NOMO-1 treated with dmso at 0.1 percent for 144 hours (cell line): ENCODE results near the gene MICU2.

ENCODE experiments used
- DNase-seq: peaks from one replicate; lab custom pipeline; 2025; ENCODE audit not compliant: unreplicated experiment; lab: John Stamatoyannopoulos, UW

The MICU2 gene

DNA sequence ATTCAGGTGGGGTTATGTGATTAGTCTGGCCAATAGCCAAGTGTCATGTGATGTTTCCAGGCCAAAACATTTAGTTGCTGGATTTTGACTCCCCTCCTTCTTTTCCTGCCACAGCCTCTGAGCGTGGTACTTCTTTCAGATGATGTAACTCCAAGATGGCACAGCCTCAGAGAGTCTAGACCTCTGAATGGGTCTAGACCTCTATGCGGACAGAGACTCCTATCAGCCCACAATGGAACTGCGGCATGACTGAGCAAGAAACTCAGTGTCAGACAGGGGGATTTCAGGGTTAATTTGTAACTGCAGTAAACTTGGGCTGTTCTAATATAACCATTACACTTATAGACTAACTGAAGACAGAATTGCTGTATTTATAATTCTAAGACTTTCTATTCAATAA lies 102.3 kb downstream of the MICU2 start:
- DNase-seq = no peak

DNA sequence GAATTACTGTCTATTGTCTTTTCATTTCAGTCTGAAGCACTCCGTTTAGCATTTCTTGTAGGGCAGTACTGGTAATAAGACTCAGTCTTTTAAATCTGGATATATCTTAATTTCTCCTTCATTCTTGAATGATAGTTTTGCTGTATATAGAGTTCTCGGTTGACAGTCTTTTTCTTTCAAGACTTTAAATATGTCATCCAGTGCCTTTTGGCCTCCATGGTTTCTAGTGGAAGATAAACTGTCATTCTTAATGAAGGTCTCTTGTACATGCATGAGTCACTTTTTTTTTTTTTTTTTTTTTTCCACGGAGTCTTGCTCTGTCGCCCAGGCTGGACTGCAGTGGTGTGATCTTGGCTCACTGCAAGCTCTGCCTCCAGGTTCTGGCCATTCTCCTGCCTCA lies 117.6 kb downstream of the MICU2 start:
- DNase-seq = no peak

DNA sequence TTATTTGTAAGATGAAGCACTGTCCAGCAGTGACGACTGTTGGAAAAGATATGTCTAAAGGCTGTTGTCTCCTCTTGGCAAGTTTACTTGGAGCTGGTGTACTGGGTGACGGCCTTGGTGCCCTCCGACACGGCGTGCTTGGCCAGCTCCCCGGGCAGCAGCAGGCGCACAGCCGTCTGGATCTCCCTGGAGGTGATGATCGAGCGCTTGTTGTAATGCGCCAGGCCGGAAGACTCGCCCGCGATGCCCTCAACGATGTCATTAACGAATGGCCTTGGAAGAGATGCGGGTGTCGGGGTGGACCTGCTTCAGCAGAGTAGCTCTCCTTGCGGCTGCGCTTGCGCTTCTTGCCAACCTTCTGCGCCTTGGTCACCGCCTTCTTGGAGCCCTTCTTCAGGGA lies 120.2 kb downstream of the MICU2 start:
- DNase-seq = no peak

DNA sequence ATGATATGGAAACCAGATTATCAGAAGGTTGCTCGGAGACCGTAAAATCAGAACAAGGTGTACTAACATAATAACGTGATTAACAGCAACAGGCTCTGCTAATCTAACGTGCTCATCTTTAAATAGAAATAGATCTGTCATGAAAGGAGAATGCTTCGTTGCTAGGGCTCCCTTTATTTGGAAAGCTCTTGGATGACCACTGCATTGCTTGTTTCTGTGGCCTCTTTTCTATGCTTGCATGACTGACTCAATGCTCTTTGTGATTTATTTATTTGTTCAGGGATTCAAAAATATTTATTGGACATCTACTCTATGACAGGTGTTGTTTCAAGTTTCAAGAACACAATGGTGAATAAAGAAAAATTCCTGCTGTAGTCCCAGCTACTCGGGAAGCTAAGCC lies 122.6 kb downstream of the MICU2 start:
- DNase-seq = no peak

DNA sequence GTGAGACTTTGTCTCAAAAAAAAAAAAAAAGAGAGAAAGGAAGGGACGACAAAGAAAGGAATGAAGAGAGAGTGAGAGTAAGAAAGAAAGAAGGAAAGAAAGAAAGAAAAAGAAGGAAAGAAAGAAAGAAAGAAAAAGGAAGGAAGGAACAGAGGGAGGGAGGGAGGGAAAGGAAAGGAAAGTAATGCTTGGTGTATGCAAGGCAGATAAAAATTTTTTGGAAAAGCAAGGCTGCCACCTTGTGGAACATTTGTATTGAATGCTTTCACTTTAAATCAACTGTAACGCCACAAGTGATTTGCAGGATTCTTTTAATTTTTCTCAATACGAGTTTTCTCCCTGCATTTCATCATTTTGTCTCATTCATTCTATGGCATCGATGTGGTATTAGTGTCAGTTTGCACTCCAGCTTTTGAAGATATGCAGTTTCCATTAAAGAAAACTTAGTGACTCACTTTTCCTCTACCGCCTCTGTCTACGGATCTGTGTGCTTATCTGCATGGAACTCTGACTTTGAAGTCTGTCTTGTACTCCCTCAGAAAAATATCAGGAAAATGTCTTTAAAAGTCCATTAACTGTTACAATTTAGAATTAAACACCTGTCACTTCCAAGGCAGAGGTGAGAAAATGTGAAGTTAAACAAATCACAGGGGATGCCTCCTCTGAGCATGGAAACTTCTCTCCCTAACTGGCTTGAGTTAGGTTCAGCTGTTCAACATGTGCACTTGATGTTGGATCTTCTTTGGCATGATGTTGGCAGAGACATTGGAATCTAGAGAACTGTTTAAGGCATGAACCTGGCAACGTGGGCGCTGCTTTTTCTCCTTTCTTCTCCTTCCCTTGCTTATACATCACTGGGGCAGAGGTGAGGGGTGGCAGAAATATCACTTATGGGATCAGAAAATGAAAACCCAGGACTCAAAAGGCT lies 124.8 kb downstream of the MICU2 start:
- DNase-seq = peak; percentile 54

DNA sequence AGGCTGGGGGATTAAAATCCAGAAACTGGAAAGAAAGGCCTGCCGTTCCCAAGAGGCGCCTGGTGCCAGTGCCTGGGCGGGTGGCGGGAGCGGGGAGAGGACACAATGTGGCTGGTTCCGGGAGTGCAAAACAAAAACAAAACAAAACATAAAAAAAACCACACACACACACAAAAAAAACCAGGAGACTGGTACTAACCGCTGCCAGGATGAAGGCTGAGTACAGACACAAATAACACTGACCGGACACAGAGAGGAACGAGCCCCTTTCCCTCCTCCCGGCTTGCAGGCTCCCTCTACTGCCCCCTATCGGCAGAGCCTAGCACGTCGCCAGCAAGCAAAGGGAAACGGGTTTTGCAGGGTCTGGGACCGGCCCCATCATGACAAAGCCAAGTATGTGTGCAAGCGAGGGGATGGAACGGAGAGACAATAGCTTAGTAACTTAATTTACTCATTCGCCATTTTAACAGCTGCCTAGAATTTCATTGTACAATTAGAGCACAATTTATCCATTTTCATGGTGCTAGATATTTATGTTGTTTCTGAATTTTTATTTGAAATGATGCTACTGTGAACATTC lies 127.0 kb downstream of the MICU2 start:
- peak; percentile 92 for DNase-seq

DNA sequence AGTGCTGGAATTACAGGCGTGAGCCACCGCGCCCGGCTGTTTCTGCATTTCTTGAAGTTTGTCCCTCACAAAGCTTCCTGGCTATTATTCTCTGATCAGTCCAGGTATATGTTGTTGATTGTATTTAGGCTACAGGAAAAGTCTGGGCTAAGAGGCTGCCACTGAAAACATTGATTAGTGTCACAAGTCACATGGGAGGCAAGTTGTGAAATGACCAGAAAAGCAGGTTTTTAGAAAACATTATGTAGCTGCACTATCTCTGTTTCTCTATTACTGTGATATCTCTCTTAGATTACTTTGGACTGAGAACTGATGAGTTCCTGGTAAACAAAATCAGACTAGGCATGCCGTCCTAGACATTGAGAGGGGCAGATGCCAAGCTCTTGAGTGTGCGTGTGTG lies 128.9 kb downstream of the MICU2 start:
- DNase-seq = no peak

DNA sequence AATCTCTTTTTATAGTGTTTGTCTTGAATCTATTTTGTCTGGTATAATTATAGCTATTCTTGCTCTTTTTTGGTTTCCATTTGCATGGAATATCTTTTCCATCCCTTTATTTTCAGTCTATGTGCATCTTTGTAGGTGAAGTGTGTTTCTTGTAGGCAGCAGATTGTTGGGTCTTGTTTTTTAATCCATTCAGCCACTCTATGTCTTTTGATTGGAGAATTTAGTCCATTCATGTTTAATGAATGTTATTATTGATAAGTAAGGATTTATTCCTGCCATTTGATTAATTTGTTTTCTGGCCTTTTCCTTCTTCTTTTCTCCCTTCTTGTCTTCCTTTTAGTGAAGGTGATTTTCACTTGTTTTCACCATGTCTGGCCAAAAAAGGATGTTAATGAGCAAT lies 133.2 kb downstream of the MICU2 start:
- DNase-seq = no peak

DNA sequence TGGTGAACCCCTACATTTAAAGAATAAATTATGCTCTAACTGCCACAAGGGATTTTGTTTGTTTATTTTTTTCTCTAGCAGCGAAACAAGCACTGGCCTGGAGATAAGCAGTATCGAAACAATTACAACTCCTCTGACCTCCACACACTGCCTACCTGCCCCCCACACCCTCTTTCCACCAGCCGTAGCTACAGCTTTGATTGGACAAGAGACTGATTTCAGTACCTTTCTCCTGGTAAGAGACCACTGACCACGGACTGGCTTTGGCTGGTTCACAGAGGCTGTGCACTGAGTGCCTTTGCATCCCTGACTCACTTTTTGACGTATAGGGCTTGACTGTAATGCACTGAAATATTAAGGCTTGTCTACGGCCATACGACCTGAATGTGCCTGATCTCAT lies 137.4 kb downstream of the MICU2 start:
- no peak for DNase-seq

DNA sequence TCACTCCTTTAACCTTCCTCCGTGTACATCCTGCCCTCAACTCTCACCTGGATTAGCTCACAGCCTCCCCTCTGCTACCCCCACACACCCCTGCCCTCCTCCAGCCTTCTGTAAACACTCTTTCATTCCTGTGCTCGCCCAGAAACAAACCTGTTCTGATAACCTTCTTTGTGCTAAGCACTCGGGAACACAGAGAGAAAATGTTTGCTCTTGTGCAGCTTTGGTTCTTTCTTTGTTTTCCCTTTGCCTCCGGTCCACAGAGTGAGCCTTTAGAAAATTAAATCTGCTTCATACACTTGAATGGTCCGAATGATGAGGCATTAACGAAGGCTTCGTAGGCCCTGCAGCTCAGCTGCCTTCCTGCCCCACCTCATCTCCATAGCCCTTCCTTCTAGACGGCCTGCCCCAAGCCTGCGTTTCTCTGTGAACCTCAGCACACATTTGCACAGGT lies 138.2 kb downstream of the MICU2 start:
- no peak for DNase-seq

DNA sequence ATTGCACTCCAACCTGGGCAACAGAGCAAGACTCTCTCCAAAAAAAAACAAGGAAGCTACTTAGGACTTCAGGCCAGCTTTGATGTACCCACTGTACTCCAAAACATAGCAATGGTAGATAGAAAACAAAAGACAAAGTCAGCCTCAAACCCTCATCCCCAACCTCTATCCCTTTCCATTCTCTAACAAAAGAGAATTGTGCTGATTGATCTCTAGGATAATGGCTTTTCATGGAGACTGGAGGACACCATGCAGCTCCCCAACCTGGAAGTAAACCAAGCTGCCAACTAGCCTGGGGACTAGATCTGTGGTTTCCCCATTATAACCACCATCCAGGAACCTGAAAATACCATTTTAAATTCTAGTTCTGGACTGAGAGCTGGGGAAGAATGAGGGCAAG lies 140.5 kb downstream of the MICU2 start:
- no peak for DNase-seq

DNA sequence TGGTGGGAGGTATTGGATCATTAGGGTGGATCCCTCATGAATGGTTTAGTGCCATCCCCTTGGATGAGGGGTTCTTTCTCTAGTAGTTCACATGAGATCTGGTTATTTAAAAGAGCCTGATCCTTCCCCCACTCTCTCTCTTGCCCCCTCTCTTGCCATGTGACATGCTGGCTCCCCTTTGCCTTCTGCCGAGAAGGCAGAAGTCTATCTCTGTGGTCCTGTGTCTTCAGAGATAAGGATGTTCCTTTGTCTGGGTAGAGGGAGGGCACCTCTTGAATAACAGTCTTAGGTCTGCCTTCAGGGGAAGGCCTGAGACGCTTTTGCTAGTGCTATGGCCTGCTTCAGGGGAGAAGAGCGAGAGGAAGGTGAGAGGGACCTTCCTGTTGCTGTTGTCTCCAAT lies 142.8 kb downstream of the MICU2 start:
- DNase-seq = no peak

DNA sequence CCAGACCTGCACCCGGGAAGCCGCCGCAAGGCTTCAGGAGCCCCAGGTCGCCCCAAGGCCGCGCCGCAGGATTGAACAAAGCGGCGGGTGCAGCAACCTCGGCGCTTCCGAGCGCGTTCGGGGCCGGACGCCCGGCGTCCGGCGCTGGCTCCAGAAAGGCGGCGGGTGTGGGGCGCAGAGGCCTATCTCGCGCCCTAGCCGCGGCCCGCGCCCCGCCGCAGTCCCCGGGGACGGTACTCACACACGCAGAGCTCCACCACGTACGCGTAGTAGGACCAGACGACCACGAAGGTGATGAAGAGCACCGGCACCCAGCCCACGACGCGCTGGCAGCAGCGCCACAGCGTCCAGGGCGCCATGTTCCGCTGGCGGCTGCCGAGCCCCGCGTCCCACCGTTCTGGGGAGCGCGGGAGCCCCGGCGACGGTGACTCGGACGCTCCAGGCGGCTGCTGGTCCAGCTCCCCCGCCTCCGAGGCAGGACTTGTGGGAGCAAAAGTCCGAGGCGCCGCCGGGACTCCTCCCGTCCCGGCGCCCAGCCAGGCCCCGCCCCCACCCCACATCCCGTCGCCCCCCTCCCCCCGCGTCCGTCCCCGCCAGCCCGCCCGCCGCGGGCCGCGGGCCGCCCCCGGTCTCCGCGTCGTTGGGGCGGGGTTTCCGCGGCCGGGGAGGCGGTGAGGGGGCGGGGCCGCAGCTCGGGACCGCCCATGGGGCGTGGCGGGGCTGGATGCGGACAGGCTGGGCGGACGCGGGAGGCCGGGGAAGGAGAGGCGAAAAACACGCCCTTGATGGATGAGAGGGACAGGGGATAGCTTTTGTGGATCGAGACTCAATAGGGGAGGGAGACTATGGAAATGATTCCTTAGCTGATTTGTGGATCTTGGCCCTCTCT lies 144.9 kb downstream of the MICU2 start, which contains the start of gene ZDHHC20:
Gene ZDHHC20 (minus strand): TSS at position 491 of the 889 bp plus-strand sequence. CDS start 132 bp downstream, at position 359.
- DNase-seq = peak; percentile 84

DNA sequence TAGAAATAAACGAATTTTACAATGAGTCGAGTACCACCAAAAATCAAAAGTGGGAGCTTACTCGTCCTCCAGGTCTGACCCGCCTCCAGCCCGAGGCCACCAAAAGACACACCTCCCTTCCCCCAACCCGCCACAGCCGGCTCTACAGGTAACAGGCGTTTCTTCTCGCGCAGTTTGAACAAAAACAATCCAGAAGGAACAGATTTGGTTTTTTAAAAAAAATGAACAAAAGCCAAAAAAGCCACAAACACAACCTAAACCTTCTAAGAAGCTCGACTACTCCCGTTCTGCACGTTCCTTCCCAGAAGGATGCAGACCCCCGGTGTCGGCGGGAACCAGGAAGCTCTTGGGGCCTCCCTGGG lies 145.5 kb downstream of the MICU2 start:
- peak; percentile 24 for DNase-seq

DNA sequence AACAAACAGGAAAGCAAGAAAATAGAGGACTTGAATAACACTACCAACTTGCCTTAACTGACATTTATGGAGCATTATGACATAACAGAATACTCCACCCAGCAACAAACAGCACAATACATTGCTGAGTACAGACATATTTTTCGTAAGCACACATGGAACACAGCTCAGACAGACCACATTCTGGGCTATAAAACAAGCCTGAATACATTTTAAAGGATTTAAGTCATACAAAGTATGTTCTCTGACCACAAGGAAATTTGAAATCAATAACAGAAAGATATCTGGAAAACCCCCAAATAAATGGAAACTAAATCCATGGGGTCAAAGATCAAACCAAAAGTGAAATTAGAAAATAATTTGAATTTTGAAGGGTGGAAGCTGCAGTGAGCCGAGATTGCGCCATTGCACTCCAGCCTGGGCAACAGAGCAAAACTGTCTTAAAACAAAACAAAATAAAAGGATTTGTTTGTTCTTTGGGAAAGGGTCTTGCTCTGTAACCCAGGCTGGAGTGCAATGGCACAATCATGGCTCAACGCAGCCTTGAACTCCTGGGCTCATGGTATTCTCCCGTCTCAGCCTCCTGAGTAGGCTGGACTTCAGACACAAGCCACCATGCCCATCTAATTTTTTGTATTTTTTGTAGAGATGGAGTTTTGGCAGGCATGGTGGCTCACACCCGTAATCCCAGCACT lies 150.4 kb downstream of the MICU2 start:
- no peak for DNase-seq

DNA sequence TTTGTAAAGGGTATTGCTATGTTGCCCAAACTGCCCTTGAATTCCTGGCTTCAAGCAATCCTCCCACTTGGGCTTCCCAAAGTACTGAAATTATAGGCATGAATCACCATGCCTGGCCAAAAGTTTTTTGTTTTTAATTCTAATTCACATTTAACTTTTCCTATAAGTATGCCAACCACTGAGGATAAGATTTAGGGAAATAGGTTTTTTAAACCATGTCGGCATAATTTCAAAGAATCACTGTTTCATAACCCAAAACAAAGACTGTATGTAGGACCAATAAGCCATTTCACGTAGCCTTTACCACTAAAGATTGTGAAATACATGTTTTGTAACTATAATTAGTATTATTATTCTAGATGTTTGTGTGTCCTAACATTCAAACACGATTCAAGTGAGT lies 153.0 kb downstream of the MICU2 start:
- peak; percentile 27 for DNase-seq

DNA sequence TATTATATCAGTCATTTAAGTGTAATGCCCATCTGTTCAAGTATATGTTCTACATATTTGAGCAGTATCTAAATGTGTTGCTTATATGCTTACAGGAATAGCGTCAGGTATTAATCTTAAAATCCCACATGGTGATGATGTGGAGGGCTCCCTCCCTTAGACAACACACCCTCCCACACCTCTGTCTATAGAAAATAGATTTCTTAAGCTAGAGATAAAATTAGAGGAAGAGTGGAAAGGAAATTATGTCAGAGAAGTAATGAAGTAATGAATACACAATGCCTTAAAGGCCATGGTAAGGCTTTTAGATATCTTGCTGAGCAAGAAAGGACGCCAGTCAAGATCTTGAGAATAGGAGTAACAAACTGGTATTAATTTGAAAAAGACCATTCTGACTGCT lies 157.3 kb downstream of the MICU2 start:
- DNase-seq = no peak

DNA sequence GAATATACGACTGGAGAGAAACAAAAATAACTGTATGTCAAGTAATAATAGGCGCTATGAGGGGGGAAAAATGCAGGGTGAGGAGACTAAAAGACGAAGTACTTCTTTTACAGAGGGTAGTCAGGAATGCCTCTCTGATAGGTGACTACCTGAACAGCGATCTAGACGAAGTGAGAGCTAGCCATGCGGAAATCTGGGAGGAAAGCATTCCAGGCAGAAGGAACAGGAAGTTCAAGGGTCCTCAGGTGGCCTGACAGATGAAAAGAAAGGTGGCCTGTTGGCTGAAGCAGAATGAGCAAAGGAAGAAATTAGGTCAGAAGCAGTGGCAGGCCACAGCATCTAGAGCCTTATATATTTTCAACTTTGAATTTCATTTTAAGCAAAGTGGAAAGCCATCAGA lies 158.2 kb downstream of the MICU2 start:
- no peak for DNase-seq

DNA sequence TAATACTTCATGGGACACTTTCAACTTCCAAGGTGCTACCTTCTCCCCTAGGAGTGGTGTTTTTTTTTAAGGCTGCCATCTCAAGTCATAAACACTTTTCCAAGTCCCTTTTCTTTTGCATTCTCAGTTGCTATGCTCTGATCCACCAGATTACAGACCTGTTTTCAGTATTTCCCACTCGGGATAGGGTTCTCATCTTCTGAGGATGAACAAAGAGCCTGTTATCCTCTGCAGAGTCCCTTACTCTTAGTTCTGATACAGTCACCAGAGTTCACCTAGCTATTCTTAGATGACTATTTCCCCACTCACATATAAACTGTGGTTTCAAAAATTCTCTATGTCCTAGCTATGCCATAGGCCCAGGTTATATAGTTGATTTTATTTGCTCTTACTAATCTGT lies 160.8 kb downstream of the MICU2 start:
- peak; percentile 22 for DNase-seq
